Tibial artery (tissue), 4 donors: Measurements from ENCODE around the gene PROZ.

ENCODE experiments used
- DNase-seq, 2 donors: peaks; one replicate each; pipeline ENCODE4 v3.0.0-alpha.2; 2019
- H3K27ac ChIP-seq, 2 donors: fragments of 200-600 bp; sonication (generic) in 1 of 2; 1 replicate in 1 of 2; 2 replicates in 1 of 2; pipeline ENCODE4 v1.5.1; 2018 to 2019; ENCODE audit warnings: mild to moderate bottlenecking in 1 of 2
- H3K27me3 ChIP-seq, 2 donors: fragments of 200-600 bp; sonication (generic) in 1 of 2; one replicate each; pipeline versions ENCODE4 v1.5.1 to v1.6.0; 2016 to 2019
- H3K36me3 ChIP-seq, 3 donors: fragments of 200-600 bp; sonication (generic) in 2 of 3; one replicate each; pipeline ENCODE4 v1.5.1; 2016 to 2019; ENCODE audit warnings: mild to moderate bottlenecking in 2 of 3
- H3K4me1 ChIP-seq, 4 donors: fragments of 200-600 bp; sonication (generic) in 2 of 4; 1 replicate in 3 of 4; 2 replicates in 1 of 4; pipeline ENCODE4 v1.5.1; 2016 to 2019
- H3K4me3 ChIP-seq, 2 donors: fragments of 200-600 bp; sonication (generic) in 1 of 2; 1 replicate in 1 of 2; 2 replicates in 1 of 2; pipeline ENCODE4 v1.5.1; 2018 to 2019; ENCODE audit warnings: mild to moderate bottlenecking in 2 of 2
- H3K9me3 ChIP-seq, 3 donors: fragments of 200-600 bp; sonication (generic) in 1 of 3; one replicate each; pipeline ENCODE4 v1.5.1; 2016 to 2019
- CTCF ChIP-seq, 2 experiments: fragments of 200-600 bp in 1 of 2; fragments of 450-650 bp in 1 of 2; IDR thresholded peaks; one replicate each; pipeline ENCODE4 v1.5.1; 2017 to 2019; ENCODE audit warnings: antibody characterized with exemption in 2 of 2, mild to moderate bottlenecking in 1 of 2, moderate library complexity in 1 of 2
- intact Hi-C: fragments of 100-400 bp; cut with DNase I; formaldehyde crosslinking; loops from one replicate; pipeline ENCODE4 v1.15.0; 2023; ENCODE audit warnings: low total_unique reads

Gene PROZ

DNA sequence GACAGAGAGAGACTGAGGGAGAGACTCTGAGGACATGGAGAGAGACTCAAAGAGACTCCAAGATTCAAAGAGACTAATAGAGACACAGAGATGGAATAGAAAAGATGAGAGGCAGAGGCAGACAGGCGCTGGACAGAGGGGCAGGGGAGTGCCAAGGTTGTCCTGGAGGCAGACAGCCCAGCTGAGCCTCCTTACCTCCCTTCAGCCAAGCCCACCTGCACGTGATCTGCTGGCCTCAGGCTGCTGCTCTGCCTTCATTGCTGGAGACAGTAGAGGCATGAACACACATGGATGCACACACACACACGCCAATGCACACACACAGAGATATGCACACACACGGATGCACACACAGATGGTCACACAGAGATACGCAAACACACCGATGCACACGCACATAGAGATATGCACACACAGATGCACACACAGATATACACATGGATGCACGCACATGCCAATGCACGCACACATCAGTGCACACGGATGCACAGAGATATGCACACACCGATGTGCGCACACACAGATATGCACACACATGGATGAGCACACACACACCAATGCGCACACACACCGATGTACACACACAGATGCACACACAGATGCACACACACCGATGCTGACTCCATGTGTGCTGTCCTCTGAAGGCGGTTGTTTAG, 39.2 kb upstream of the PROZ start:
- H3K9me3 ChIP-seq, result no peaks in the 10 kb centered on the region
- H3K36me3 ChIP-seq, result no peaks in the 10 kb centered on the region
- no peak for TF ChIP-seq CTCF (IDR thresholded peaks at IDR 0.05)
- no peak for DNase-seq
- H3K4me3 ChIP-seq, result no peak overlapping the region
- H3K27me3 ChIP-seq, result peaks cover 0 to 9% of the 10 kb centered on the region in 2 donors
- intact Hi-C loops, result no loop called here
- H3K27ac ChIP-seq, result no peak overlapping the region
- H3K4me1 ChIP-seq, result peaks cover 0 to 9% (median 1%) of the 10 kb centered on the region in 4 donors

GRCh38 chr13:113119822-113120189, 38.6 kb upstream of the PROZ start:
- intact Hi-C loops, result no loop called here
- Histone ChIP-seq H3K27me3 (peaks cover 0 to 9% of the 10 kb centered on the region in 2 donors), H3K27ac (no peak overlapping the region), H3K9me3 (no peaks in the 10 kb centered on the region), H3K4me1 (peaks cover 0 to 9% (median 1%) of the 10 kb centered on the region in 4 donors), H3K36me3 (no peaks in the 10 kb centered on the region), H3K4me3 (no peak overlapping the region)
- peak in 1 of 2 donors; percentile 13 for DNase-seq
- no peak for TF ChIP-seq CTCF (IDR thresholded peaks at IDR 0.05)

- Histone ChIP-seq H3K27me3 (peaks cover 0 to 5% of the 10 kb centered on the region in 2 donors), H3K9me3 (no peaks in the 10 kb centered on the region), H3K4me3 (no peak overlapping the region), H3K27ac (no peak overlapping the region), H3K36me3 (no peaks in the 10 kb centered on the region), H3K4me1 (peaks cover 0 to 9% (median 1%) of the 10 kb centered on the region in 4 donors)
- intact Hi-C loops, result no loop called here
- DNase-seq, result peak; percentile 12 to 41
- no peak for TF ChIP-seq CTCF (IDR thresholded peaks at IDR 0.05)
Measured at GRCh38 chr13:113120300-113121182, 37.9 kb upstream of the PROZ start.

GRCh38 chr13:113121183-113121927, 37.1 kb upstream of the PROZ start:
- no peak for TF ChIP-seq CTCF (IDR thresholded peaks at IDR 0.05)
- peak in 1 of 2 donors; percentile 49 for DNase-seq
- no peak overlapping the region for H3K27ac ChIP-seq
- H3K4me1 ChIP-seq, result peaks cover 0 to 9% (median 1%) of the 10 kb centered on the region in 4 donors
- H3K9me3 ChIP-seq, result no peaks in the 10 kb centered on the region
- intact Hi-C loops, result no loop called here
- no peak overlapping the region for H3K4me3 ChIP-seq
- H3K36me3 ChIP-seq, result no peaks in the 10 kb centered on the region
- H3K27me3 ChIP-seq, result peaks cover 0 to 2% of the 10 kb centered on the region in 2 donors

- Histone ChIP-seq H3K9me3 (no peaks in the 10 kb centered on the region), H3K4me3 (peak overlapping the region; percentile 32 to 43), H3K27ac (peak overlapping the region; percentile 52 to 62), H3K4me1 (peaks cover 0 to 9% (median 1%) of the 10 kb centered on the region in 4 donors), H3K27me3 (no peaks in the 10 kb centered on the region), H3K36me3 (no peaks in the 10 kb centered on the region)
- TF ChIP-seq CTCF (IDR thresholded peaks at IDR 0.05), result no peak
- DNase-seq, result peak in 1 of 2 donors; percentile 59
- intact Hi-C loops, result no loop called here
Measured at GRCh38 chr13:113121928-113122471, 36.4 kb upstream of the PROZ start.
